ENCODE data around the gene MAN1A1. TPM values are rescaled to one million over a fixed set of nuclear protein-coding genes. Genes with fewer than 3 reads are reported as not detected.

The MAN1A1 gene
- total RNA-seq, 1 donor from 2014 or later = 75.5 TPM

GRCh38 chr6:119322034-119322433, 27.5 kb downstream of the MAN1A1 start:
- no peak for TF ChIP-seq CTCF (IDR thresholded peaks at IDR 0.05)
- no peak overlapping the region for H3K27ac ChIP-seq
- H3K4me1 ChIP-seq = no peaks in the 10 kb centered on the region
- H3K36me3 ChIP-seq = peaks cover 0 to 2% of the 10 kb centered on the region in 2 donors
- no peaks in the 10 kb centered on the region for H3K9me3 ChIP-seq
- intact Hi-C loops (cut with DNase I) = no loop called here
- no peaks in the 10 kb centered on the region for H3K27me3 ChIP-seq
- no peak for DNase-seq (ENCODE audit: low spot score in 2 of 2)
- no peak overlapping the region for H3K4me3 ChIP-seq

- intact Hi-C loops (cut with DNase I) = no loop called here
- Histone ChIP-seq H3K27me3 (no peaks in the 10 kb centered on the region), H3K4me1 (peaks cover 0 to 3% of the 10 kb centered on the region in 2 donors), H3K27ac (no peak overlapping the region), H3K9me3 (no peaks in the 10 kb centered on the region), H3K4me3 (no peak overlapping the region), H3K36me3 (peaks cover 0 to 2% of the 10 kb centered on the region in 2 donors)
- TF ChIP-seq CTCF (IDR thresholded peaks at IDR 0.05) = no peak
- no peak for DNase-seq (ENCODE audit: low spot score in 2 of 2)
These were observed 29.9 kb downstream of the MAN1A1 start for GRCh38 chr6:119319694-119320093.

- H3K4me3 ChIP-seq = no peak overlapping the region
- DNase-seq (ENCODE audit: low spot score in 2 of 2) = no peak
- H3K4me1 ChIP-seq = peaks cover 0 to 3% of the 10 kb centered on the region in 2 donors
- no peak overlapping the region for H3K27ac ChIP-seq
- intact Hi-C loops (cut with DNase I) = no loop called here
- no peaks in the 10 kb centered on the region for H3K27me3 ChIP-seq
- H3K9me3 ChIP-seq = no peaks in the 10 kb centered on the region
- no peak for TF ChIP-seq CTCF (IDR thresholded peaks at IDR 0.05)
- peaks cover 0 to 2% of the 10 kb centered on the region in 2 donors for H3K36me3 ChIP-seq
These were observed 30.8 kb downstream of the MAN1A1 start for GRCh38 chr6:119318730-119319129.

- no peak for DNase-seq (ENCODE audit: low spot score in 2 of 2)
- Histone ChIP-seq H3K4me3 (no peak overlapping the region), H3K36me3 (peaks cover 0 to 2% of the 10 kb centered on the region in 2 donors), H3K27me3 (no peaks in the 10 kb centered on the region), H3K4me1 (peaks cover 0 to 3% of the 10 kb centered on the region in 2 donors), H3K9me3 (no peaks in the 10 kb centered on the region), H3K27ac (no peak overlapping the region)
- intact Hi-C loops (cut with DNase I) = no loop called here
- TF ChIP-seq CTCF (IDR thresholded peaks at IDR 0.05) = no peak
These were observed 31.4 kb downstream of the MAN1A1 start for GRCh38 chr6:119318176-119318575.

- H3K9me3 ChIP-seq = no peaks in the 10 kb centered on the region
- TF ChIP-seq CTCF (IDR thresholded peaks at IDR 0.05) = no peak
- intact Hi-C loops (cut with DNase I) = no loop called here
- no peak overlapping the region for H3K4me3 ChIP-seq
- DNase-seq (ENCODE audit: low spot score in 2 of 2) = no peak
- peaks cover 0 to 3% of the 10 kb centered on the region in 2 donors for H3K4me1 ChIP-seq
- peaks cover 0 to 2% of the 10 kb centered on the region in 2 donors for H3K36me3 ChIP-seq
- H3K27ac ChIP-seq = no peak overlapping the region
- no peaks in the 10 kb centered on the region for H3K27me3 ChIP-seq
These were observed 32.6 kb downstream of the MAN1A1 start for GRCh38 chr6:119317007-119317406.

GRCh38 chr6:119314885-119315272, 34.7 kb downstream of the MAN1A1 start:
- intact Hi-C loops (cut with DNase I) = no loop called here
- no peaks in the 10 kb centered on the region for H3K9me3 ChIP-seq
- peaks cover 0 to 2% of the 10 kb centered on the region in 2 donors for H3K36me3 ChIP-seq
- TF ChIP-seq CTCF (IDR thresholded peaks at IDR 0.05) = no peak
- no peak for DNase-seq (ENCODE audit: low spot score in 2 of 2)
- peaks cover 0 to 3% of the 10 kb centered on the region in 2 donors for H3K4me1 ChIP-seq
- no peak overlapping the region for H3K27ac ChIP-seq
- no peaks in the 10 kb centered on the region for H3K27me3 ChIP-seq
- no peak overlapping the region for H3K4me3 ChIP-seq
